ENCODE data around the gene NAALADL2. TPM values are rescaled to one million over a fixed set of nuclear protein-coding genes. Genes with fewer than 3 reads are reported as not detected.

Gene NAALADL2
- total RNA-seq, 3 donors from 2014 or later: 18.4 to 43.9 (median 20.8) TPM

- H3K4me3 ChIP-seq: no peak overlapping the region
- no peaks in the 10 kb centered on the region for H3K4me1 ChIP-seq (ENCODE audit: low read depth)
- H3K36me3 ChIP-seq (ENCODE audit: low read depth): no peaks in the 10 kb centered on the region
- intact Hi-C loops (cut with DNase I, micrococcal nuclease): no loop called here
- ATAC-seq (no peak), DNase-seq (no peak)
- H3K9me3 ChIP-seq: no peaks in the 10 kb centered on the region
- TF ChIP-seq CTCF (IDR thresholded peaks at IDR 0.05): no peak
Measured at GRCh38 chr3:175301741-175302140, 442.6 kb downstream of the NAALADL2 start.

GRCh38 chr3:175304404-175304803 lies 445.3 kb downstream of the NAALADL2 start:
- no peak for DNase-seq
- no peaks in the 10 kb centered on the region for H3K36me3 ChIP-seq (ENCODE audit: low read depth)
- no peak for ATAC-seq
- H3K4me3 ChIP-seq: no peak overlapping the region
- TF ChIP-seq CTCF (IDR thresholded peaks at IDR 0.05): no peak
- H3K9me3 ChIP-seq: no peaks in the 10 kb centered on the region
- intact Hi-C loops (cut with DNase I, micrococcal nuclease): no loop called here
- no peaks in the 10 kb centered on the region for H3K4me1 ChIP-seq (ENCODE audit: low read depth)

- DNase-seq (no peak), ATAC-seq (no peak)
- Histone ChIP-seq H3K36me3 (ENCODE audit: low read depth) (no peaks in the 10 kb centered on the region), H3K4me3 (no peak overlapping the region), H3K9me3 (no peaks in the 10 kb centered on the region), H3K4me1 (ENCODE audit: low read depth) (no peaks in the 10 kb centered on the region)
- no peak for TF ChIP-seq CTCF (IDR thresholded peaks at IDR 0.05)
- intact Hi-C loops (cut with DNase I, micrococcal nuclease): no loop called here
Measured at GRCh38 chr3:175307642-175308041, 448.5 kb downstream of the NAALADL2 start.

- H3K4me3 ChIP-seq: no peak overlapping the region
- no peaks in the 10 kb centered on the region for H3K36me3 ChIP-seq (ENCODE audit: low read depth)
- no peaks in the 10 kb centered on the region for H3K9me3 ChIP-seq
- DNase-seq (no peak), ATAC-seq (no peak)
- intact Hi-C loops (cut with DNase I, micrococcal nuclease): no loop called here
- no peak for TF ChIP-seq CTCF (IDR thresholded peaks at IDR 0.05)
- H3K4me1 ChIP-seq (ENCODE audit: low read depth): no peaks in the 10 kb centered on the region
Measured at GRCh38 chr3:175308097-175308496, 449.0 kb downstream of the NAALADL2 start.

GRCh38 chr3:175310046-175310445 lies 450.9 kb downstream of the NAALADL2 start:
- Histone ChIP-seq H3K9me3 (no peaks in the 10 kb centered on the region), H3K4me3 (no peak overlapping the region), H3K4me1 (ENCODE audit: low read depth) (no peaks in the 10 kb centered on the region), H3K36me3 (ENCODE audit: low read depth) (no peaks in the 10 kb centered on the region)
- DNase-seq: no peak
- ATAC-seq: no peak
- TF ChIP-seq CTCF (IDR thresholded peaks at IDR 0.05): no peak
- intact Hi-C loops (cut with DNase I, micrococcal nuclease): no loop called here

GRCh38 chr3:175311404-175311803 lies 452.3 kb downstream of the NAALADL2 start:
- ATAC-seq (no peak), DNase-seq (no peak)
- Histone ChIP-seq H3K36me3 (ENCODE audit: low read depth) (no peaks in the 10 kb centered on the region), H3K9me3 (no peaks in the 10 kb centered on the region), H3K4me1 (ENCODE audit: low read depth) (no peaks in the 10 kb centered on the region), H3K4me3 (no peak overlapping the region)
- no peak for TF ChIP-seq CTCF (IDR thresholded peaks at IDR 0.05)
- intact Hi-C loops (cut with DNase I, micrococcal nuclease): no loop called here

Data from mucosa of descending colon (tissue), 3 donors.